Stomach (tissue), 4 donors: Measurements from ENCODE around the gene RASSF1.

Experiments
- EP300 ChIP-seq: sonication (generic); formaldehyde crosslinking; IDR thresholded peaks from one replicate; pipeline ENCODE4 v1.6.1; 2017; ENCODE audit warnings: antibody characterized with exemption
- POLR2A ChIP-seq, 4 donors: fragments of 450-650 bp; IDR thresholded peaks; one replicate each; pipeline ENCODE4 v1.6.1; 2016; ENCODE audit warnings: antibody characterized with exemption in 4 of 4, control low read depth in 2 of 4, mild to moderate bottlenecking in 1 of 4, moderate library complexity in 1 of 4

GRCh38 chr3:50293079-50293801, 47.4 kb downstream of the RASSF1 start:
- TF ChIP-seq POLR2A (IDR thresholded peaks at IDR 0.05) (no peak), EP300 (no peak)
